HL-60/S4 treated with retinoic acid at 250 ng/mL for 4 days and 3 days (cell line): ENCODE measurements around the gene LRPPRC.
"Not testable (repeated sequence)": the region's sequence is repeated elsewhere in the genome, so short reads cannot be mapped to it uniquely, and the experiment has no call there.

Source experiments
- in situ Hi-C: fragments of 300-500 bp; cut with MboI; formaldehyde crosslinking; loops from 2 replicates; pipeline ENCODE4 v1.7.0; 2022; ENCODE audit warnings: low sequenced_read_pairs

LRPPRC gene

GRCh38 chr2:43995733-43996533 lies at the start of gene LRPPRC:
LRPPRC (minus strand) TSS chr2:43995989; CDS start chr2:43995947, 42 bp downstream.
- in situ Hi-C loops = no loop called here

- in situ Hi-C loops = loop anchor here (25.0 kb wide), 1 partner anchor 917 kb away; no protein-coding TSS in a partner anchor
These were observed 49.3 kb upstream of the LRPPRC start for GRCh38 chr2:44045061-44045460.

- in situ Hi-C loops = loop anchor here (25.0 kb wide), 1 partner anchor 918 kb away; no protein-coding TSS in a partner anchor
These were observed 48.5 kb upstream of the LRPPRC start for GRCh38 chr2:44044281-44044720.

GRCh38 chr2:44040365-44040764 lies 44.6 kb upstream of the LRPPRC start:
- in situ Hi-C loops = loop anchor here (25.0 kb wide), 1 partner anchor 922 kb away; no protein-coding TSS in a partner anchor

GRCh38 chr2:44038277-44038676 lies 42.5 kb upstream of the LRPPRC start:
- in situ Hi-C loops = loop anchor here (25.0 kb wide), 1 partner anchor 924 kb away; no protein-coding TSS in a partner anchor

GRCh38 chr2:44037221-44037620 lies 41.4 kb upstream of the LRPPRC start:
- in situ Hi-C loops = loop anchor here (25.0 kb wide), 1 partner anchor 925 kb away; no protein-coding TSS in a partner anchor

- in situ Hi-C loops = loop anchor here (25.0 kb wide), 1 partner anchor 928 kb away; no protein-coding TSS in a partner anchor
These were observed 38.2 kb upstream of the LRPPRC start for GRCh38 chr2:44033947-44034346.

- in situ Hi-C loops = loop anchor here (25.0 kb wide), 1 partner anchor 935 kb away; no protein-coding TSS in a partner anchor
These were observed 31.3 kb upstream of the LRPPRC start for GRCh38 chr2:44027076-44027475.

GRCh38 chr2:44016282-44016681 lies 20.5 kb upstream of the LRPPRC start:
- in situ Hi-C loops = no loop called here

- in situ Hi-C loops = no loop called here
These were observed 19.4 kb upstream of the LRPPRC start for GRCh38 chr2:44015239-44015638.

- in situ Hi-C loops = not testable (repeated sequence)
These were observed 17.4 kb upstream of the LRPPRC start for GRCh38 chr2:44013205-44013604.

- in situ Hi-C loops = no loop called here
These were observed 14.5 kb upstream of the LRPPRC start for GRCh38 chr2:44010266-44010665.

- in situ Hi-C loops = no loop called here
These were observed 13.4 kb upstream of the LRPPRC start for GRCh38 chr2:44009136-44009735.

GRCh38 chr2:44005846-44006245 lies 10.1 kb upstream of the LRPPRC start:
- in situ Hi-C loops = no loop called here

- in situ Hi-C loops = no loop called here
These were observed 9.2 kb upstream of the LRPPRC start for GRCh38 chr2:44004735-44005602.

- in situ Hi-C loops = no loop called here
These were observed 5.9 kb upstream of the LRPPRC start for GRCh38 chr2:44001716-44002115.

- in situ Hi-C loops = no loop called here
These were observed 2.5 kb upstream of the LRPPRC start for GRCh38 chr2:43998263-43998662.

GRCh38 chr2:43993437-43993836 lies 2.4 kb downstream of the LRPPRC start:
- in situ Hi-C loops = no loop called here

- in situ Hi-C loops = no loop called here
These were observed 6.2 kb downstream of the LRPPRC start for GRCh38 chr2:43989545-43989944.

GRCh38 chr2:43986600-43986999 lies 9.2 kb downstream of the LRPPRC start:
- in situ Hi-C loops = no loop called here

- in situ Hi-C loops = no loop called here
These were observed 10.4 kb downstream of the LRPPRC start for GRCh38 chr2:43985359-43985758.
